Suppressor macrophage treated with lipopolysaccharide for 1 hour (primary cell): ENCODE measurements around the gene PPM1K.

Experiments
- DNase-seq, 3 donors: peaks; one replicate each; pipeline ENCODE4 v3.0.0-alpha.2; 2020 to 2022

PPM1K gene

GRCh38 chr4:88216395-88216794 lies 68.0 kb downstream of the PPM1K start:
- no peak for DNase-seq

GRCh38 chr4:88215351-88215750 lies 69.0 kb downstream of the PPM1K start:
- no peak for DNase-seq

- DNase-seq = no peak
Measured at GRCh38 chr4:88212253-88212561, 72.2 kb downstream of the PPM1K start.

GRCh38 chr4:88211473-88212252 lies 72.7 kb downstream of the PPM1K start:
- peak; percentile 82 to 89 (median 85) for DNase-seq

GRCh38 chr4:88208156-88208555 lies 76.2 kb downstream of the PPM1K start:
- DNase-seq = no peak
